ENCODE data around the gene PHLPP1.

PHLPP1 gene

GRCh38 chr18:63016270-63016669, 300.9 kb downstream of the PHLPP1 start:
- peak; percentile 66 for DNase-seq (ENCODE audit: low spot score)

GRCh38 chr18:63017076-63017475, 301.7 kb downstream of the PHLPP1 start:
- no peak for DNase-seq (ENCODE audit: low spot score)

GRCh38 chr18:63017977-63018376, 302.6 kb downstream of the PHLPP1 start:
- DNase-seq (ENCODE audit: low spot score) = no peak

GRCh38 chr18:63022429-63023022, 307.2 kb downstream of the PHLPP1 start:
- DNase-seq (ENCODE audit: low spot score) = peak; percentile 7

GRCh38 chr18:63025251-63026090, 310.1 kb downstream of the PHLPP1 start:
- DNase-seq (ENCODE audit: low spot score) = no peak

GRCh38 chr18:63028380-63028779, 313.0 kb downstream of the PHLPP1 start:
- no peak for DNase-seq (ENCODE audit: low spot score)

Measured in NAMALWA (cell line).